ENCODE data around the gene FBLN2. TPM values are rescaled to one million over a fixed set of nuclear protein-coding genes. Genes with fewer than 3 reads are reported as not detected.

The FBLN2 gene
- total and polyA plus RNA-seq, 8 donors: 27.5 to 96.6 (median 40.6) TPM

DNA sequence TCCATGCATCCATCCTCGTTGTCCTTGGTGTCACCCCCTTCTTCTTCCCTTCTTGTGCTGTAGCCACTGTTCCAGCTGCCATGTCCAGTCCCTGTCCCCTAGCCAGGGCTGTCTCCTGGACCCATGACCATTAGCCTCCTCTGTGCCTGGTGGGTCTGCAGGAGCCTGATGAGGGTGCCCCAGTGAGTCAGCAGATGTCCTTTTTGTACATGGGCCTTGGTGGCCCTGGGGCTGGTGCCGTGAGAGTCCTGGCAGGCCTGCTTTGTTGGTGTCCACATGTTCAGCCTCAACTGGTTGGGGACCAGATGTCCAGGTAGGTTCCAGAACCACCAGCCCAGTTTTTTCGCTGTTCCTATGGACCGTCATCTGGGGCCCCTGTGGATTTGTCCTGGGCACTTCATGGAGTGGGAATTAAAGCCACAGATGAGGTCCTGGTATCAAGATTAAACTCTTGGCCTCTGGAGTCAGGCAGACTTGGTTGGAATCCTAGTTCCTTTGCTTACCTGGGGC is 66.1 kb downstream of the FBLN2 start:
- no peak for DNase-seq
- no peaks in the 10 kb centered on the region for H3K4me1 ChIP-seq
- intact Hi-C loops (cut with DNase I): no loop called here
- no peak overlapping the region for H3K27ac ChIP-seq
- H3K36me3 ChIP-seq: no peaks in the 10 kb centered on the region
- ATAC-seq: no peak
- peaks cover 0 to 4% of the 10 kb centered on the region in 2 donors for H3K9me3 ChIP-seq
- H3K4me3 ChIP-seq: no peak overlapping the region
- no peaks in the 10 kb centered on the region for H3K27me3 ChIP-seq
- TF ChIP-seq CTCF (IDR thresholded peaks at IDR 0.05): no peak

- H3K4me1 ChIP-seq: no peaks in the 10 kb centered on the region
- DNase-seq (no peak), ATAC-seq (no peak)
- H3K36me3 ChIP-seq: no peaks in the 10 kb centered on the region
- no peak for TF ChIP-seq CTCF (IDR thresholded peaks at IDR 0.05)
- H3K27ac ChIP-seq: no peak overlapping the region
- H3K4me3 ChIP-seq: no peak overlapping the region
- H3K9me3 ChIP-seq: peaks cover 0 to 4% of the 10 kb centered on the region in 2 donors
- H3K27me3 ChIP-seq: no peaks in the 10 kb centered on the region
- intact Hi-C loops (cut with DNase I): no loop called here
Observed at GRCh38 chr3:13616359-13616758, 67.4 kb downstream of the FBLN2 start.

GRCh38 chr3:13617097-13617738 is 68.3 kb downstream of the FBLN2 start:
- no peak for TF ChIP-seq CTCF (IDR thresholded peaks at IDR 0.05)
- ATAC-seq: no peak
- intact Hi-C loops (cut with DNase I): no loop called here
- H3K27me3 ChIP-seq: no peaks in the 10 kb centered on the region
- DNase-seq: no peak
- H3K4me1 ChIP-seq: no peaks in the 10 kb centered on the region
- no peaks in the 10 kb centered on the region for H3K36me3 ChIP-seq
- peaks cover 0 to 4% of the 10 kb centered on the region in 2 donors for H3K9me3 ChIP-seq
- no peak overlapping the region for H3K27ac ChIP-seq
- H3K4me3 ChIP-seq: no peak overlapping the region

DNA sequence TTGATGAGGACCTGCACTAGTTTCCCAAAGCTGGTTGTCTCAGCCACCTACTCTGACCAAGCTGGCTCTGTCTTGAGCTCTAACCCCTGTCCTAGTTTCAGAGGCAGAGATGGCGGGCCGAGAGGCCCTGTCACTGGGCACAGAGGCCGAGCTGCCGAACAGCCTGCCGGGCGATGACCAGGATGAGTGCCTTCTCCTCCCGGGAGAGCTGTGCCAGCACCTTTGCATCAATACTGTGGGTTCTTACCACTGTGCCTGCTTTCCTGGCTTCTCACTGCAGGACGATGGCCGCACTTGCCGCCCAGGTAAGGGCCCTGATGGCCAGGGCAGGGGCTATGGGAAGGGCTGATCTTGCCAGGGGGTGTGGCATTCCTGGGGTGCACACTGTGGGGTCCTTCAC is 69.1 kb downstream of the FBLN2 start:
- no peak for TF ChIP-seq CTCF (IDR thresholded peaks at IDR 0.05)
- ATAC-seq: no peak
- H3K9me3 ChIP-seq: peaks cover 0 to 4% of the 10 kb centered on the region in 2 donors

GRCh38 chr3:13618836-13619235 is 69.9 kb downstream of the FBLN2 start:
- peak in 1 of 4 donors; percentile 51 for DNase-seq
- ATAC-seq: no peak
- Histone ChIP-seq H3K4me1 (no peaks in the 10 kb centered on the region), H3K27ac (no peak overlapping the region), H3K9me3 (no peaks in the 10 kb centered on the region), H3K27me3 (no peaks in the 10 kb centered on the region), H3K4me3 (no peak overlapping the region), H3K36me3 (no peaks in the 10 kb centered on the region)
- TF ChIP-seq CTCF (IDR thresholded peaks at IDR 0.05): no peak
- intact Hi-C loops (cut with DNase I): no loop called here

More for the DNA sequence above, 69.1 kb downstream of the FBLN2 start:
- H3K36me3 ChIP-seq: no peaks in the 10 kb centered on the region
- DNase-seq: peak in 1 of 4 donors; percentile 43
- no peaks in the 10 kb centered on the region for H3K4me1 ChIP-seq
- H3K4me3 ChIP-seq: no peak overlapping the region
- H3K27ac ChIP-seq: no peak overlapping the region
- intact Hi-C loops (cut with DNase I): no loop called here
- H3K27me3 ChIP-seq: no peaks in the 10 kb centered on the region

Measured in left lung (tissue), 10 donors.